Stimulated activated CD8-positive, alpha-beta memory T cell treated with anti-CD3 and anti-CD28 coated beads, Interleukin-2, amount 100 ng/mL, for 1 hour (primary cell): ENCODE data around the gene NUP85.
"Not testable (repeated sequence)": the region's sequence is repeated elsewhere in the genome, so short reads cannot be mapped to it uniquely, and the experiment has no call there.

ENCODE experiments used
- DNase-seq, 2 donors: peaks; one replicate each; pipeline ENCODE4 v3.0.0-alpha.2; 2020; ENCODE audit warnings: low read depth in 2 of 2

NUP85 gene

GRCh38 chr17:75205037-75205792 lies at the start of gene NUP85:
Gene NUP85 (plus strand): TSS chr17:75205679. CDS start chr17:75205762, 83 bp downstream.
- peak; percentile 80 to 89 for DNase-seq

- not testable (repeated sequence) for DNase-seq
Observed at GRCh38 chr17:75158480-75158879, 47.0 kb upstream of the NUP85 start.

- no peak for DNase-seq
Observed at GRCh38 chr17:75159196-75160031, 46.1 kb upstream of the NUP85 start.

GRCh38 chr17:75160211-75160610 lies 45.3 kb upstream of the NUP85 start:
- DNase-seq: no peak

GRCh38 chr17:75163074-75163473 lies 42.4 kb upstream of the NUP85 start:
- no peak for DNase-seq

GRCh38 chr17:75164606-75165005 lies 40.9 kb upstream of the NUP85 start:
- not testable (repeated sequence) for DNase-seq

GRCh38 chr17:75168998-75169397 lies 36.5 kb upstream of the NUP85 start:
- no peak for DNase-seq

GRCh38 chr17:75173526-75173925 lies 32.0 kb upstream of the NUP85 start:
- DNase-seq: no peak

- DNase-seq: no peak
Observed at GRCh38 chr17:75174996-75175395, 30.5 kb upstream of the NUP85 start.

- no peak for DNase-seq
Observed at GRCh38 chr17:75176625-75177024, 28.9 kb upstream of the NUP85 start.

GRCh38 chr17:75178453-75178852 lies 27.0 kb upstream of the NUP85 start:
- no peak for DNase-seq

GRCh38 chr17:75181110-75181509 lies 24.4 kb upstream of the NUP85 start:
- no peak for DNase-seq

GRCh38 chr17:75181608-75182318 lies 23.7 kb upstream of the NUP85 start:
- peak in 1 of 2 donors; percentile 16 for DNase-seq

GRCh38 chr17:75182319-75182568 lies 23.2 kb upstream of the NUP85 start:
- no peak for DNase-seq

GRCh38 chr17:75182569-75183436 lies 22.7 kb upstream of the NUP85 start, which contains the start of gene SUMO2:
Gene SUMO2 (minus strand): TSS chr17:75182959. CDS start chr17:75182834, 125 bp downstream.
- peak; percentile 90 to 93 for DNase-seq

- DNase-seq: no peak
Observed at GRCh38 chr17:75183999-75184884, 21.2 kb upstream of the NUP85 start.

- no peak for DNase-seq
Observed at GRCh38 chr17:75188614-75189013, 16.9 kb upstream of the NUP85 start.

- no peak for DNase-seq
Observed at GRCh38 chr17:75191584-75191983, 13.9 kb upstream of the NUP85 start.

GRCh38 chr17:75194879-75195278 lies 10.6 kb upstream of the NUP85 start:
- no peak for DNase-seq

- DNase-seq: no peak
Observed at GRCh38 chr17:75199886-75200618, 5.4 kb upstream of the NUP85 start.
